HEK293 (cell line): ENCODE measurements around the gene POU2AF3.

Experiments used
- ATF2 ChIP-seq: fragments of 450-650 bp; formaldehyde crosslinking; IDR thresholded peaks from 2 replicates; pipeline ENCODE4 v1.5.1; 2016; ENCODE audit warnings: missing biosample characterization, missing genetic modification characterization, low read depth
- CTCF ChIP-seq: fragments of 450-650 bp; formaldehyde crosslinking; IDR thresholded peaks from 2 replicates; pipeline ENCODE4 v1.5.1; 2016; ENCODE audit warnings: missing biosample characterization, missing genetic modification characterization
- GFI1B ChIP-seq: fragments of 450-650 bp; formaldehyde crosslinking; IDR thresholded peaks from 2 replicates; pipeline ENCODE4 v1.5.1; 2016; ENCODE audit warnings: missing biosample characterization, missing genetic modification characterization
- REPIN1 ChIP-seq: fragments of 450-650 bp; formaldehyde crosslinking; IDR thresholded peaks from 2 replicates; pipeline ENCODE4 v1.5.1; 2017; ENCODE audit warnings: missing biosample characterization, missing genetic modification characterization, low read depth
- YY1 ChIP-seq: fragments of 450-650 bp; formaldehyde crosslinking; IDR thresholded peaks from 2 replicates; pipeline ENCODE4 v1.5.1; 2018; ENCODE audit warnings: missing biosample characterization, missing genetic modification characterization
- ZBTB21 ChIP-seq: fragments of 450-650 bp; formaldehyde crosslinking; IDR thresholded peaks from 2 replicates; pipeline ENCODE4 v1.5.1; 2017; ENCODE audit warnings: missing biosample characterization, missing genetic modification characterization
- ZNF274 ChIP-seq, 2 experiments: fragments of 200-500 bp in 1 of 2; fragments of 450-650 bp in 1 of 2; sonication (Bioruptor generic) in 1 of 2; formaldehyde crosslinking in 1 of 2; IDR thresholded peaks; 2 replicates each; pipeline versions ENCODE4 v1.5.1 to v1.6.1; 2014 to 2016; ENCODE audit warnings: borderline replicate concordance in 1 of 2, inconsistent platforms in 1 of 2, low read length in 1 of 2, missing biosample characterization in 1 of 2, missing genetic modification characterization in 1 of 2
- ZNF350 ChIP-seq: fragments of 450-650 bp; formaldehyde crosslinking; IDR thresholded peaks from 2 replicates; pipeline ENCODE4 v1.5.0; 2017; ENCODE audit warnings: missing biosample characterization, mild to moderate bottlenecking, missing genetic modification characterization
- ZNF426 ChIP-seq: fragments of 450-650 bp; formaldehyde crosslinking; IDR thresholded peaks from 2 replicates; pipeline ENCODE4 v1.5.1; 2017; ENCODE audit warnings: missing biosample characterization, missing genetic modification characterization, mild to moderate bottlenecking, inconsistent platforms, moderate library complexity
- ZNF629 ChIP-seq: fragments of 450-650 bp; formaldehyde crosslinking; IDR thresholded peaks from 2 replicates; pipeline ENCODE4 v1.5.1; 2017; ENCODE audit warnings: missing biosample characterization, missing genetic modification characterization

- TF ChIP-seq CTCF (no peak), ATF2 (tag by site-specific recombination) (no peak), ZBTB21 (tag by site-specific recombination) (no peak), ZNF629 (tag by site-specific recombination) (no peak), YY1 (tag by site-specific recombination) (no peak), GFI1B (tag by site-specific recombination) (no peak), REPIN1 (tag by site-specific recombination) (no peak), ZNF350 (no peak), ZNF426 (tag by site-specific recombination) (no peak), ZNF274 (IDR thresholded peaks at IDR 0.05; ENCODE audit: low read length) (no peak), ZNF274 (tag by site-specific recombination; IDR thresholded peaks at IDR 0.05; ENCODE audit: borderline replicate concordance) (no peak)
Measured at GRCh38 chr11:111260811-111261210, 37.5 kb upstream of the POU2AF3 start.
